K562 (cell line): ENCODE measurements around the gene DUSP16. TPM values are rescaled to one million over a fixed set of nuclear protein-coding genes. Genes with fewer than 3 reads are reported as not detected.

Source experiments
- ATAC-seq: fragments of 200-7000 bp; cut with Tn5 transposase; 3 replicates; pipeline ENCODE4 v1.9.1; 2020; ENCODE audit warnings: moderate library complexity
- BruUV-seq: library from RNA; stranded (reverse); fragments of 400-500 nt; replicated peaks from 2 replicates; lab custom pipeline; 2021; lab: Mats Ljungman, UMichigan
- CTCF ChIA-PET: fragments of 300-600 bp; formaldehyde crosslinking; extraction: SDS; loops from one replicate; lab custom pipeline; 2021; ENCODE audit warnings: low intra/inter-chr PET ratio; lab: Yijun Ruan, JAX
- POLR2A ChIA-PET: fragments of 300-600, 350-650 bp; sonication (Branson Sonifier 250); formaldehyde crosslinking; extraction: SDS; loops from one replicate; lab custom pipeline; 2021; ENCODE audit warnings: antibody characterized with exemption, inconsistent platforms; lab: Yijun Ruan, JAX
- DNase-seq, 4 experiments: peaks; one replicate each; pipeline versions ENCODE4 v3.0.0 to v3.0.0-alpha.2; 2011 to 2018; ENCODE audit warnings: low spot score in 3 of 4, mixed read lengths in 3 of 4; ENCODE audit errors: extremely low read depth in 1 of 4
- FAIRE-seq: peaks from 2 replicates; lab custom pipeline; 2011; peaks lifted over from hg19 to GRCh38; lab: Jason Lieb, UNC
- H2AFZ ChIP-seq: 2 replicates; pipeline ENCODE4 v1.6.0; 2011; ENCODE audit warnings: low read depth, low read length, control low read depth, inconsistent platforms
- H3K27ac ChIP-seq: fragments of 200-600 bp; 3 replicates; pipeline ENCODE4 v1.8.0; 2011; ENCODE audit warnings: low read depth, mild to moderate bottlenecking, control low read depth, inconsistent platforms, low read length, moderate library complexity, mixed read lengths; ENCODE audit errors: extremely low read depth
- H3K27me3 ChIP-seq, 2 experiments: fragments of 300-600 bp in 1 of 2; 2 replicates in 1 of 2; 3 replicates in 1 of 2; pipeline versions ENCODE4 v1.6.0 to v1.8.0; 2011; ENCODE audit warnings: inconsistent platforms in 2 of 2, low read length in 2 of 2, mild to moderate bottlenecking in 1 of 2, mixed read lengths in 1 of 2, moderate library complexity in 1 of 2; ENCODE audit not compliant: control insufficient read depth in 2 of 2, insufficient read depth in 2 of 2
- H3K36me3 ChIP-seq: fragments of 300-600 bp; 3 replicates; pipeline ENCODE4 v1.8.0; 2011; ENCODE audit warnings: mild to moderate bottlenecking, low read length, inconsistent platforms; ENCODE audit not compliant: control insufficient read depth, insufficient read depth
- H3K4me1 ChIP-seq, 2 experiments: fragments of 200-600 bp in 1 of 2; replicated peaks in 1 of 2; 2 replicates in 1 of 2; 3 replicates in 1 of 2; pipeline versions ENCODE4 v1.5.1 to v1.8.0; 2011; ENCODE audit warnings: inconsistent platforms in 2 of 2, low read length in 2 of 2, mild to moderate bottlenecking in 1 of 2, mixed read lengths in 1 of 2, moderate library complexity in 1 of 2; ENCODE audit not compliant: control insufficient read depth in 2 of 2, insufficient read depth in 2 of 2
- H3K4me2 ChIP-seq: 2 replicates; pipeline ENCODE4 v1.6.1; 2011; ENCODE audit warnings: low read length, control low read depth, inconsistent platforms, mixed read lengths; ENCODE audit not compliant: insufficient read depth
- H3K4me3 ChIP-seq: fragments of 200-600 bp; sonication (generic), shearing (Covaris generic); 2 replicates; pipeline ENCODE4 v1.5.1; 2016; ENCODE audit warnings: control low read depth, inconsistent platforms
- H3K79me2 ChIP-seq: fragments of 200-600 bp; 3 replicates; pipeline ENCODE4 v1.8.0; 2011; ENCODE audit warnings: low read length, inconsistent platforms; ENCODE audit not compliant: control insufficient read depth, insufficient read depth
- H3K9ac ChIP-seq, 2 experiments: 2 replicates each; pipeline versions ENCODE4 v1.6.0 to v1.6.1; 2011; ENCODE audit warnings: low read depth in 2 of 2, low read length in 2 of 2, control low read depth in 1 of 2, inconsistent platforms in 1 of 2, mild to moderate bottlenecking in 1 of 2, mixed read lengths in 1 of 2; ENCODE audit not compliant: insufficient read depth in 1 of 2
- H3K9me1 ChIP-seq: one replicate; pipeline ENCODE4 v1.6.0; 2011; ENCODE audit warnings: inconsistent platforms, mild to moderate bottlenecking, low read length, moderate library complexity; ENCODE audit not compliant: control insufficient read depth, insufficient read depth
- H3K9me3 ChIP-seq: replicated peaks from 2 replicates; pipeline ENCODE4 v1.5.1; 2011; ENCODE audit warnings: low read depth, low read length, inconsistent platforms; ENCODE audit not compliant: control insufficient read depth, insufficient read depth
- H4K20me1 ChIP-seq: replicated peaks from 2 replicates; pipeline ENCODE4 v1.6.1; 2011; ENCODE audit warnings: low read length, inconsistent platforms, mixed read lengths; ENCODE audit not compliant: control insufficient read depth, insufficient read depth
- BACH1 ChIP-seq: fragments of 200-800 bp; sonication (Bioruptor generic); IDR thresholded peaks from 2 replicates; pipeline ENCODE4 v1.6.1; 2016; ENCODE audit warnings: missing genetic modification characterization, missing compliant biosample characterization
- EHMT2 ChIP-seq: fragments of 450-650 bp; IDR thresholded peaks from 2 replicates; pipeline ENCODE4 v1.6.1; 2018; ENCODE audit warnings: antibody characterized with exemption
- PRDM10 ChIP-seq: fragments of 450-650 bp; IDR thresholded peaks from 2 replicates; pipeline ENCODE4 v1.6.1; 2018; ENCODE audit not compliant: partially characterized antibody
- SNIP1 ChIP-seq: fragments of 450-650 bp; IDR thresholded peaks from 2 replicates; pipeline ENCODE4 v1.7.1; 2017; ENCODE audit warnings: low read depth, mild to moderate bottlenecking
- SP1 ChIP-seq: sonication (generic); formaldehyde crosslinking; IDR thresholded peaks from 2 replicates; pipeline ENCODE4 v1.8.1; 2022; ENCODE audit warnings: mild to moderate bottlenecking, missing genetic modification reagents
- WGBS: fragments of 100-300 bp; shearing (Covaris generic); methylation state at CpG from one replicate; pipeline ENCODE4 v1.1.6; 2016; ENCODE audit warnings: low coverage, mixed read lengths; ENCODE audit not compliant: insufficient coverage; ENCODE audit errors: missing lambda C conversion rate; 5-methylcytosine and 5-hydroxymethylcytosine counted together
- in situ Hi-C: fragments of 300-500 bp; cut with MboI; formaldehyde crosslinking; loops from 4 replicates; pipeline ENCODE4 v1.15.0; 2018; ENCODE audit warnings: inconsistent platforms, mixed read lengths
- intact Hi-C: fragments of 100-400 bp; cut with micrococcal nuclease; formaldehyde crosslinking; loops from 2 replicates; pipeline ENCODE4 v1.14.2; 2022
- polyA plus RNA-seq, 8 experiments: library from polyadenylated mRNA; depleted of rRNA in 4 of 8; stranded (reverse) in 5 of 8; unstranded in 3 of 8; fragments of >200 nt; fragmentation: Nextera tagmentation in 2 of 8; fragmentation: Illumina TruSeq in 1 of 8; extraction: Ambion mirVana in 2 of 8; extraction: Trizol in 1 of 8; gene quantifications; 2 replicates each; pipeline versions ENCODE4 v1.2.1 to v1.2.3, GENCODE V29; 2011 to 2014; ENCODE audit warnings: inconsistent platforms in 1 of 8, missing spikeins in 1 of 8
- total RNA-seq, 7 experiments: library from RNA; depleted of rRNA in 6 of 7; stranded (reverse); fragments of >200 nt in 6 of 7; fragmentation: Illumina TruSeq in 2 of 7; extraction: Trizol in 2 of 7; gene quantifications; 2 replicates each; pipeline versions ENCODE4 v1.2.1 to v1.2.3, GENCODE V29; 2011 to 2021; ENCODE audit warnings: low replicate concordance in 1 of 7

DUSP16 gene
- total and polyA plus RNA-seq, 9 of the 15 experiments (the other 6 are each of a cell fraction or from before 2014, with no cell fraction given) = 0.70 to 12.3 (median 5.7) TPM

GRCh38 chr12:12563290-12563928, 746 bp upstream of the DUSP16 start:
- intact Hi-C loops = loop anchor here (5.0 kb wide), 3 partner anchors 49 to 186 kb away; partner anchors contain the start of gene CREBL2
- H3K4me3 ChIP-seq = peak overlapping the region; percentile 82
- peaks cover 33% of the 10 kb centered on the region for H3K79me2 ChIP-seq
- no TSS peak for BruUV-seq
- peaks cover 9 to 11% of the 10 kb centered on the region in 2 experiments; a peak in 4 of 5 replicates for H3K4me1 ChIP-seq
- no peaks in the 10 kb centered on the region for H3K36me3 ChIP-seq
- ATAC-seq (no peak), DNase-seq (peak in 1 of 4 experiments; percentile 16), FAIRE-seq (peak; percentile 6)
- POLR2A ChIA-PET = interaction anchor here (0.6 kb wide), 2 partner anchors 38 to 108 kb away, joined by 3 read pairs; no protein-coding TSS in a partner anchor
- H3K4me2 ChIP-seq = peak overlapping the region; percentile 60
- CTCF ChIA-PET = interaction anchor here (1.0 kb wide), 1 partner anchor 187 kb away, joined by 3 read pairs; no protein-coding TSS in a partner anchor
- H2AFZ ChIP-seq = peak overlapping the region; percentile 85
- in situ Hi-C loops = no loop called here
- H3K9ac ChIP-seq = peak overlapping the region in 1 of 2 experiments; percentile 59; a peak in 2 of 4 replicates
- no peaks in the 10 kb centered on the region for H3K27me3 ChIP-seq
- H3K9me1 ChIP-seq = no peaks in the 10 kb centered on the region
- no peaks in the 10 kb centered on the region for H3K9me3 ChIP-seq
- 29% methylated on average over 10 of the region's 11 CpGs for whole genome bisulfite sequencing
- no peaks in the 10 kb centered on the region for H4K20me1 ChIP-seq
- TF ChIP-seq BACH1 (tag) (no peak), PRDM10 (peak; percentile 76), SNIP1 (no peak), EHMT2 (no peak), SP1 (CRISPR knock-in tag) (no peak)
- H3K27ac ChIP-seq = peak overlapping the region; percentile 97; the same call in 1 of the 3 replicates
